NCI-H774 (cell line): Measurements from ENCODE around the gene HBB.

ENCODE experiments used
- DNase-seq: peaks from one replicate; lab custom pipeline; 2025; lab: John Stamatoyannopoulos, UW

The HBB gene

DNA sequence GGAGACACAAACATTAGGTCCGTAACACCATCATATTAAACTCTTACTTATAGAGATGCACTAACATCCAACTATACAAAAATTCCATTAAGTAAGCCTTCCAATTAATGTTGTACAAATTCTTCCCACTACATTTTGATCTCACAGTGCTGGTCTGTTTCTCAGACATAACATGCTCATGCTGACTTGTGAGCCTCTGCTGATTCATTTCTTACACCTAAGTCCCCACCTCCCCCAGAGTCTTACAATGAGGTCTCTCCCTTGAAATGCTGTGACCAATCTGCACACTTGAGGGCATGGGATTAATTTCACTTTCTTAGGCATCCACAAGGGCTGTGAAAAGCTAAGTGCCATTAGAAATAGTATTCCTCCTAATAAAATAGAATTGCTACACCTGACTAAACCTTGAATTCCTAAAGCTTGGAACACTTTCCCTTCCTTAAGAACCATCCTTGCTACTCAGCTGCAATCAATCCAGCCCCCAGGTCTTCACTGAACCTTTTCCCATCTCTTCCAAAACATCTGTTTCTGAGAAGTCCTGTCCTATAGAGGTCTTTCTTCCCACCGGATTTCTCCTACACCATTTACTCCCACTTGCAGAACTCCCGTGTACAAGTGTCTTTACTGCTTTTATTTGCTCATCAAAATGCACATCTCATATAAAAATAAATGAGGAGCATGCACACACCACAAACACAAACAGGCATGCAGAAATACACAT lies 20.8 kb upstream of the HBB start:
- no peak for DNase-seq

DNA sequence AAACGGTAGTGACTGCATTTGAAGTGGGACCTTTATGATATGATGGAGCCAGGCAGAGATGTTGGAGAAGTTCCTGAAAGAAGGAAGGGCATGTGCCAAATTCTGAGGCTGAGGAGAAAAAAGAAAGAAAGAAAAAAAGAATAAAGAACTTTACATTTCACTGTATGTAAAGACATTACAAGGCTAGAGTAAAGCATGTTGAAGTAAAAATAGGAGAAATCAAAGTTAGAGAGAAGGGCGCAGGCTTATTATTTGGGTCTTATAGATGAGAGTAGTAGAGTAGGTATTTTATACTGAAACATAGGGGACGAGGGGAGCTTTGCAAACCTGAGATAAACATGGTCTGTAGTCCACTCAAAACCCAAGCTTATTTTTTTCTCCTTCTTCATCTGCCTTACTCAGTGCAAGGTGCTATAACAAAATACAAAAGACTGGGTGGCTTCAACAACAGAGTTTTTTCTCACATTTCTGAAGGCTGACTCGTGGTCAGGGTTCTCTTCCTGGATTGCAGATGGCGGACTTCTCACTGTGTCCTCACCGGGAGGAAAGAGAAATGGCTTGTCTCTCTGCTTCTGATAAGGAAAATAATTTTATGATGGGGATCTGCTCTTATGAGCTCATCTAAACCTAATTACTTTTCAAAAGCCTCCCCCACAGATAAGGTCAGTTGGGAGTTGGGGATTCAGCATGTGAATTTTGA lies 20.1 kb upstream of the HBB start:
- no peak for DNase-seq

GRCh38 chr11:5245155-5245554 lies 18.3 kb upstream of the HBB start:
- no peak for DNase-seq

DNA sequence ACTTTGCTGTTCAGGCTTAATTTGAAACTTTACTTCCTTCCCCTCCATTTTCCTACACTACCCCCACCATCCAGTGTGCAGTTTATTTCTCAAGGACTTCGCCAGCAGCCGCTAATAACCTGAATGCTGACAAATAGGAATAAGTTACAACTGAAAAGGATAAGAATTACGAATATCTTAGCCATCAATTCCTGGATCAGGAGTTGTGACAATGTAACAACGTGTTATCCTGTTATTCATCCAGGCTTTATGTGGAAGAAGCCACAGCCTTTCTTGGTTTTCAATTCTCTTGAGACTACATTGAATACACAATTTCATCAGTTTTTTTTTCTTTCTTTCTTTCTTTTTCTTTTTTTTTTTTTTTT lies 16.9 kb upstream of the HBB start:
- DNase-seq: no peak

GRCh38 chr11:5242933-5243815 lies 16.3 kb upstream of the HBB start:
- DNase-seq: no peak

- DNase-seq: no peak
Measured at GRCh38 chr11:5242208-5242607, 15.3 kb upstream of the HBB start.

- DNase-seq: no peak
Measured at GRCh38 chr11:5241458-5241857, 14.6 kb upstream of the HBB start.

GRCh38 chr11:5240458-5240857 lies 13.6 kb upstream of the HBB start:
- DNase-seq: no peak

- DNase-seq: no peak
Measured at GRCh38 chr11:5240056-5240455, 13.2 kb upstream of the HBB start.

DNA sequence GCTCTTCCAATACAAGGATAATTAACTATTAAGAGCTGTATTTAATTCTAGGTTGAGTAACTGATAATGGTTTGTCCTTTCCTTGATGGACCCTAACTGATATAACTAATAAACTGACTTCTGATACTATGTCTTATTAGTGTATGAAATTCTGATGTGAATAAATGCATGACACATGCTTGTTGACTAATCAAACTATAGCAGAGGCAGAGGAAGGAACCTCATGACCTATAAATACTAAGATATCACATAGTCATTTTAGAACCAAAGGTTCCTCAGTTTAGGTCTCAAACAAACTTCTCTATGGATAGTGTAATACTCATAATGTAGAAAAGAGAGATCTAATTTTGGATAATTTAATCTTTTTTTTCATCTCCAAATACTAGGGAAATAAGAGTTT lies 12.2 kb upstream of the HBB start:
- DNase-seq: no peak

DNA sequence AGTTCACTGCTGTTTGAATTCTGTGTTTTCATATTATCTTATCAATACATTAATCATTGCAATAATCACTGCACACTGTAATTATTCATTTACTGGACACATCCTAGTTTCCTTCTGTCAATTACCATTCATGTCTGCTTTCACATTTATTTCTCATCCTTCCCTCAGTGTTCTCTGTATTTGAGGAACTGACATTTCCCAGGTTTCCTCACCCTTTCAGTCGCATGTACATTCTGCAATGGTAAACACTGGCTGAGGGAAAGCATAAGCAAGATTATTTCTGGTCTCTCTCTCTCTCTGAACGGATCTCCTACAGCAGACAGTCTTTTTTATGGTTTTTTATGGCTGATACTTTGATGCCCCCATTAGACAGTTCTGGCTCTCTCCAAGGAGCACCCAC lies 11.6 kb upstream of the HBB start:
- no peak for DNase-seq

- DNase-seq: no peak
Measured at GRCh38 chr11:5237420-5237819, 10.5 kb upstream of the HBB start.

GRCh38 chr11:5235364-5236095 lies 8.7 kb upstream of the HBB start:
- DNase-seq: no peak

DNA sequence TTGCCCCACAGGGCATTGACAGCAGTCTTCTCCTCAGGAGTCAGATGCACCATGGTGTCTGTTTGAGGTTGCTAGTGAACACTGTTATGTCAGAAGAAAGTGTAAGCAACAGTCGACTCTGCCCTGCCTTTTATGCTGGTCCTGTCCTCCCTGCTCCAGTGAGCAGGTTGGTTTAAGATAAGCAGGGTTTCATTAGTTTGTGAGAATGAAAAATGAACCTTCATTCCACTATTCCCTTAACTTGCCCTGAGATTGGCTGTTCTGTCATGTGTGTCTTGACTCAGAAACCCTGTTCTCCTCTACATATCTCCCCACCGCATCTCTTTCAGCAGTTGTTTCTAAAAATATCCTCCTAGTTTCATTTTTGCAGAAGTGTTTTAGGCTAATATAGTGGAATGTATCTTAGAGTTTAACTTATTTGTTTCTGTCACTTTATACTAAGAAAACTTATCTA lies 7.5 kb upstream of the HBB start, which contains the start of gene HBD:
TSS of gene HBD (minus strand) at position 103 of the 454 bp plus-strand sequence. CDS start at position 53, 50 bp downstream.
- no peak for DNase-seq

DNA sequence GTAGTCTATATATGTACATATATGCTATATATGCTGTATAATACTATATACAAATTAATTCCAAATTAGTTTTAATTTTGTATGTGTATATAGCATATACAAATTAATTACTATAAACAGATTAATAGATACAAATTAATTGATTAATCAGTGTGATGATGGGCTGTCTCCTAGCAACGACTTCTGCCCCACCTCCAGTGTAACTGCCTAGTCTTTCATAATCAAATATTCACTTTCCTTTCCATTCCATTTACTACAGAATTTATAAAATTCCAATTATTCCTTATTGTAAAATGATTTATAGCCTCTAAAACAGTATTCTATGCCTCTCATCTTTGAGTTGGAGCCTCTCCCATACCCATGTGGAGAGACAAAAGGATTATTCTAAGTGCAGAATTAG lies 6.4 kb upstream of the HBB start:
- no peak for DNase-seq

- DNase-seq: no peak
Measured at GRCh38 chr11:5232821-5233220, 6.0 kb upstream of the HBB start.

DNA sequence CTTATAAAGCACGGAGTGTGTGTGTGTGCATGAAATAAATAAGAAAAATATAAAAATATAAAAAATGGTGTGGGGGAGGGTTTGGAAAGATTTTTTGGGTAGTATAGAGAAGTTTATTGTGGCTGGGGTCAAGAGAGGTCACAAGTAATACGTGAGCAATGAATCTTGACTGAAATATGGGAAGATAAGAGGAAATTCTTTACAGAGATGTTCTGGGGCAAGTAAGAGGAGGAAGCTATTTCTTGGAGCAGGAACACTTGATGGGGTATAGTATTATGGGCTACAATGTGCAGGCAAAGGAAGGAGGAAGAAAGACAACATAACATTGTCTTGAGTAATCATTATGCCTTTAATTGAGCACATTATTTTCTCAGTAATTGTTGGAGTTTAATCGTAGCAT lies 5.3 kb upstream of the HBB start:
- DNase-seq: no peak

DNA sequence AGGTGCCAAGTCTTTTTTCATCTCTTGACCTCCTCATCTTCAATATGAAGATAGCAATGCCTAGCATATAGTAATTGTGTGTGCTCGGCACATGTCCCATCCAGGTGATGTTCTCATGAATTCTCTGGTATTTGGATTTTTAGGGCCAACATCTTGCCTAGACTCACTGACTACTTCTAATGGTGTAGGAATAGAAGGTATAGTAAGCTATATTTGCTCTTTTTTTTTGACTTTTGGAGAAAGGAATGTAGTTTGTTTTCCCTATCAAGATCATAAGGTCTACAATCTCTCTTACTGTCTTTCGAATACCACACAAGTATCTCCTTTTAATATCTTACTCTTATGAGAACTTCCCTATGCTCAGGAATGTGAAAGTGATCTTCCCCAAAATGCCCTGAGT lies 4.2 kb upstream of the HBB start:
- DNase-seq: no peak

- no peak for DNase-seq
Measured at GRCh38 chr11:5230266-5230665, 3.4 kb upstream of the HBB start.

DNA sequence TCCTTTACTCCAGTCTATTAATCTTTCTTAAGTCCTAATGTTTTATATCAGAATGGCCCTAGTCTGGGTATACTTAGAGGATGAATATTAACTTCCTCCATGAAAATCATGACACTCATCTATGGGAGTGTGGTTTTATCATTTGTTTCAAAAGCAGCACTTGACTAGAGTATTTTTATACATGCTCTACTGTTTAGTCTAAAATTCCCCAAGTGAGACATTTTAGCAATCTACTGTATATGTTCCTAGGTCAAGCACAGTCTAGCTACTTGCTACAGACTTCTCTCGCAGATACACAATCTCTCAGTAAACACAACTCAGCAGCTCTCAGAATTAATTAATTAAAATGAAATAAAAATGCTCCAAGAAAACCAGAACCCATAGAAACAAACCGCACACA lies 2.9 kb upstream of the HBB start:
- DNase-seq: no peak

GRCh38 chr11:5229356-5229755 lies 2.5 kb upstream of the HBB start:
- no peak for DNase-seq

DNA sequence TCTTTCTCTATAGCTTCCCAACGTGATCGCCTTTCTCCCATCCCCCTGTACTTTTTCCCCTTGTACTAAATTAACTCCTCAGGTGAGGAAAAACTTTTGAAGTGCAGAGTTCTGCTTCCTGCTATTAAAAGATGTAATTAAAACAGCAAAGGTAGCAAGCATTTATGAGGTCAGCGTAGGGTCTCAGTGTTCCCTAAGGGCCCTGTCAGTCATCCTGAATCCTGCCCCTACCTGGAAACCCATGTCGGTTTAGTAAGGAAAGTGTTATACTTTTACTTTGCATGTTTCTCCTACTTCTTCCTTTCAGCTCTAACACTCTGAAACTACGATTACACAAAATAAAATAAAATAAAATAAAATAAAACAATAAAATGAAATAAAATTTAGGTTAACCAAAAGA lies 1.3 kb upstream of the HBB start:
- DNase-seq: no peak
